HepG2 (cell line): Measurements from ENCODE around the gene TTLL8. TPM values are rescaled to one million over a fixed set of nuclear protein-coding genes. Genes with fewer than 3 reads are reported as not detected.

Source experiments
- ATAC-seq: fragments of 200-7000 bp; cut with Tn5 transposase; 3 replicates; pipeline ENCODE4 v1.9.1; 2020; ENCODE audit warnings: mild to moderate bottlenecking, moderate library complexity
- BruUV-seq: library from RNA; stranded (reverse); fragments of 400-500 nt; replicated peaks from 2 replicates; lab custom pipeline; 2021; lab: Mats Ljungman, UMichigan
- CTCF ChIA-PET: fragments of 300-600 bp; formaldehyde crosslinking; extraction: SDS; loops from one replicate; lab custom pipeline; 2021; ENCODE audit warnings: low total read pairs, inconsistent platforms, low intra/inter-chr PET ratio; lab: Yijun Ruan, JAX
- POLR2A ChIA-PET: fragments of 350-600 bp; sonication (Branson Sonifier 250); formaldehyde crosslinking; loops from one replicate; lab custom pipeline; 2020; ENCODE audit warnings: antibody characterized with exemption, inconsistent platforms; lab: Yijun Ruan, JAX
- DNase-seq: peaks from one replicate; pipeline ENCODE4 v3.0.0-alpha.2; 2015; ENCODE audit warnings: low spot score
- FAIRE-seq: peaks from 3 replicates; lab custom pipeline; 2011; peaks lifted over from hg19 to GRCh38; lab: Jason Lieb, UNC
- H2AFZ ChIP-seq: one replicate; pipeline ENCODE4 v1.6.1; 2011; ENCODE audit warnings: low read length, inconsistent platforms
- H3K27ac ChIP-seq: fragments of 300-600 bp; 3 replicates; pipeline ENCODE4 v1.8.0; 2011; ENCODE audit warnings: mixed run types, mild to moderate bottlenecking, mixed read lengths, low read length, inconsistent platforms; ENCODE audit not compliant: insufficient read depth; ENCODE audit errors: extremely low read length
- H3K27me3 ChIP-seq, 2 experiments: fragments of 200-600 bp in 1 of 2; 2 replicates in 1 of 2; 3 replicates in 1 of 2; pipeline versions ENCODE4 v1.6.0 to v1.8.0; 2011; ENCODE audit warnings: low read length in 2 of 2, mild to moderate bottlenecking in 2 of 2, moderate library complexity in 2 of 2, inconsistent platforms in 1 of 2; ENCODE audit not compliant: insufficient read depth in 2 of 2, control insufficient read depth in 1 of 2
- H3K36me3 ChIP-seq, 2 experiments: fragments of 200-600 bp in 1 of 2; replicated peaks in 1 of 2; 2 replicates in 1 of 2; 3 replicates in 1 of 2; pipeline versions ENCODE4 v1.5.1 to v1.8.0; 2011; ENCODE audit warnings: low read length in 2 of 2, inconsistent platforms in 1 of 2; ENCODE audit not compliant: insufficient read depth in 2 of 2, control insufficient read depth in 1 of 2
- H3K4me1 ChIP-seq: 2 replicates; pipeline ENCODE4 v1.5.1; 2012; ENCODE audit warnings: low read length, inconsistent platforms; ENCODE audit not compliant: insufficient read depth
- H3K4me2 ChIP-seq: 2 replicates; pipeline ENCODE4 v1.6.0; 2011; ENCODE audit warnings: low read depth, low read length, inconsistent platforms
- H3K4me3 ChIP-seq, 3 experiments: fragments of 200-600 bp in 1 of 3; sonication (generic), shearing (Covaris generic) in 1 of 3; replicated peaks in 1 of 3; 2 replicates each; pipeline ENCODE4 v1.5.1; 2011 to 2016; ENCODE audit warnings: low read length in 3 of 3, inconsistent platforms in 2 of 3, low read depth in 2 of 3, mild to moderate bottlenecking in 2 of 3, control low read depth in 1 of 3, mixed read lengths in 1 of 3; ENCODE audit not compliant: insufficient read depth in 1 of 3
- H3K79me2 ChIP-seq: one replicate; pipeline ENCODE4 v1.6.1; 2011; ENCODE audit warnings: low read length, inconsistent platforms; ENCODE audit not compliant: insufficient read depth
- H3K9ac ChIP-seq: 2 replicates; pipeline ENCODE4 v1.6.0; 2011; ENCODE audit warnings: mild to moderate bottlenecking, low read depth, low read length, inconsistent platforms; ENCODE audit not compliant: insufficient read depth
- H3K9me3 ChIP-seq: 2 replicates; pipeline ENCODE4 v1.5.1; 2012; ENCODE audit warnings: mild to moderate bottlenecking, low read length
- H4K20me1 ChIP-seq: 2 replicates; pipeline ENCODE4 v1.6.0; 2011; ENCODE audit warnings: inconsistent platforms, mild to moderate bottlenecking, low read length, moderate library complexity; ENCODE audit not compliant: insufficient read depth
- KDM6A ChIP-seq: IDR thresholded peaks from 2 replicates; pipeline ENCODE4 v1.6.1; 2016; ENCODE audit warnings: low read depth
- MAFG ChIP-seq: sonication (generic); formaldehyde crosslinking; IDR thresholded peaks from 2 replicates; pipeline ENCODE4 v1.5.1; 2020; ENCODE audit warnings: mild to moderate bottlenecking, missing genetic modification reagents
- NCOA1 ChIP-seq: sonication (generic); formaldehyde crosslinking; IDR thresholded peaks from 2 replicates; pipeline ENCODE4 v1.9.0; 2021; ENCODE audit warnings: missing genetic modification reagents
- RFXAP ChIP-seq: sonication (generic); formaldehyde crosslinking; IDR thresholded peaks from 2 replicates; pipeline ENCODE4 v1.4.0; 2020; ENCODE audit warnings: missing genetic modification reagents, borderline replicate concordance
- SMARCE1 ChIP-seq: fragments of 450-650 bp; IDR thresholded peaks from 2 replicates; pipeline ENCODE4 v1.6.1; 2017; ENCODE audit warnings: borderline replicate concordance
- STAT5B ChIP-seq: sonication (generic); formaldehyde crosslinking; IDR thresholded peaks from 2 replicates; pipeline ENCODE4 v1.4.0; 2020; ENCODE audit warnings: missing genetic modification reagents
- TBX2 ChIP-seq: sonication (generic); formaldehyde crosslinking; IDR thresholded peaks from 2 replicates; pipeline ENCODE4 v1.5.0; 2020; ENCODE audit warnings: missing genetic modification reagents, mild to moderate bottlenecking, borderline replicate concordance
- TEAD3 ChIP-seq: optimal IDR thresholded peaks from 2 replicates; pipeline ENCODE3; 2016; ENCODE audit warnings: borderline replicate concordance
- THAP11 ChIP-seq: IDR thresholded peaks from 2 replicates; pipeline ENCODE4 v1.6.1; 2016; ENCODE audit warnings: missing biosample characterization, missing genetic modification reagents
- ZBTB1 ChIP-seq: sonication (generic); formaldehyde crosslinking; IDR thresholded peaks from 2 replicates; pipeline ENCODE4 v1.4.0; 2020; ENCODE audit warnings: missing genetic modification reagents, borderline replicate concordance
- ZNF501 ChIP-seq: sonication (generic); formaldehyde crosslinking; IDR thresholded peaks from 2 replicates; pipeline ENCODE4 v1.5.1; 2020; ENCODE audit warnings: mild to moderate bottlenecking, moderate library complexity, missing genetic modification reagents
- ZNF841 ChIP-seq: sonication (generic); formaldehyde crosslinking; IDR thresholded peaks from 2 replicates; pipeline ENCODE4 v1.8.1; 2023; ENCODE audit warnings: missing genetic modification reagents, borderline replicate concordance
- WGBS: methylation state at CpG from one replicate; pipeline ENCODE4 v1.1.6; 2017; ENCODE audit warnings: low lambda C conversion rate; 5-methylcytosine and 5-hydroxymethylcytosine counted together
- in situ Hi-C: cut with HindIII; loops from 2 replicates; pipeline ENCODE4 v1.10.0; 2017; ENCODE audit warnings: low pct_unique_long_range_greater_than_20kb; ENCODE audit not compliant: extremely low pct_ligation_motif_present
- intact Hi-C: fragments of 100-400 bp; cut with micrococcal nuclease; formaldehyde crosslinking; loops from one replicate; pipeline ENCODE4 v1.10.0; 2022; ENCODE audit not compliant: unreplicated experiment
- polyA plus RNA-seq, 8 experiments: library from polyadenylated mRNA; depleted of rRNA in 3 of 8; stranded (reverse) in 7 of 8; unstranded in 1 of 8; fragments of >200 nt; fragmentation: Illumina TruSeq in 4 of 8; extraction: Trizol in 4 of 8; gene quantifications; 2 replicates each; pipeline versions ENCODE4 v1.2.1 to v1.2.3, GENCODE V29; 2011 to 2016; ENCODE audit warnings: low read depth in 4 of 8, missing spikeins in 1 of 8, mixed read lengths in 1 of 8; ENCODE audit not compliant: insufficient read depth in 1 of 8
- total RNA-seq, 5 experiments: library from RNA; depleted of rRNA; stranded (reverse); fragments of >200 nt; fragmentation: Illumina TruSeq; extraction: Trizol; gene quantifications; 2 replicates each; pipeline ENCODE4 v1.2.3, GENCODE V29; 2016; ENCODE audit warnings: low read depth in 1 of 5
- TF ChIP-seq, protein P1 (sequence below): sonication (generic); formaldehyde crosslinking; IDR thresholded peaks from 2 replicates; pipeline ENCODE4 v1.8.1; 2023; ENCODE audit warnings: mild to moderate bottlenecking, inconsistent platforms, moderate library complexity, missing genetic modification reagents, borderline replicate concordance
- TF ChIP-seq, protein P2 (sequence below): sonication (generic); formaldehyde crosslinking; IDR thresholded peaks from 2 replicates; pipeline ENCODE4 v1.4.0; 2020; ENCODE audit warnings: missing genetic modification reagents

TTLL8 gene
- total and polyA plus RNA-seq, 2 of the 13 experiments (the other 11 are each of a cell fraction or from before 2014, with no cell fraction given): not detected

DNA sequence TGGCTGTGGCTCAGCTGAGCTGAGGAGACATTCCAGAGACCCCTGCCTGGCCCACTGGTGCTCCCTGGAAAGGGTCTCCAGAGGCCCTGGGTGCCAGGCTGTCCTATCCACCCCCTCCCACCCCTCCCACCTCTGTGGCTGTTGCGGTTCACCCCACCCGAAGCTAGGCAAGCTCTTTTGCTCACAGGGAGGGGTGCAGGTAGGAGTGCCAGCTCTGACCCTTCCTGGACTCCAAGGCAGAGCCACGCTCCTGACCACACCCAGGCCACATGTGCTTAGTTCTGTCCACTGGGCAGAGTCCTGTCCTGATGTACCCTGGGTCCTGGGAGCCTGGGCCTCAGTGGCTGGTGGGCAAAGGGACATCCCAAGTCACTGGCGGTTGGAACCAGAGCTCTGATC lies 62.0 kb downstream of the TTLL8 start:
- Histone ChIP-seq H3K4me1 (peaks cover 7% of the 10 kb centered on the region), H2AFZ (no peak overlapping the region), H3K4me2 (no peak overlapping the region), H3K36me3 (no peaks in the 10 kb centered on the region), H3K9me3 (0 out of 2 replicates have a peak, but pooled peaks cover 1% of the 10 kb centered on the region), H3K27me3 (peaks cover 3 to 14% of the 10 kb centered on the region in 2 experiments; a peak in 3 of 5 replicates), H4K20me1 (no peaks in the 10 kb centered on the region), H3K9ac (no peak overlapping the region), H3K4me3 (no peak overlapping the region), H3K79me2 (no peaks in the 10 kb centered on the region), H3K27ac (no peak overlapping the region)
- no peak for DNase-seq
- ChIA-PET POLR2A (no interaction called here), CTCF (no interaction called here)
- no peak for FAIRE-seq
- 0% methylated on average over 1 of the region's 4 CpGs for WGBS
- in situ Hi-C loops (no loop called here), intact Hi-C loops (no loop called here)
- TF ChIP-seq TBX2 (CRISPR knock-in tag): no peak
- TF ChIP-seq THAP11 (CRISPR knock-in tag): no peak
- TF ChIP-seq ZBTB1 (CRISPR knock-in tag): no peak
- no peak for ATAC-seq
- BruUV-seq: no TSS peak

DNA sequence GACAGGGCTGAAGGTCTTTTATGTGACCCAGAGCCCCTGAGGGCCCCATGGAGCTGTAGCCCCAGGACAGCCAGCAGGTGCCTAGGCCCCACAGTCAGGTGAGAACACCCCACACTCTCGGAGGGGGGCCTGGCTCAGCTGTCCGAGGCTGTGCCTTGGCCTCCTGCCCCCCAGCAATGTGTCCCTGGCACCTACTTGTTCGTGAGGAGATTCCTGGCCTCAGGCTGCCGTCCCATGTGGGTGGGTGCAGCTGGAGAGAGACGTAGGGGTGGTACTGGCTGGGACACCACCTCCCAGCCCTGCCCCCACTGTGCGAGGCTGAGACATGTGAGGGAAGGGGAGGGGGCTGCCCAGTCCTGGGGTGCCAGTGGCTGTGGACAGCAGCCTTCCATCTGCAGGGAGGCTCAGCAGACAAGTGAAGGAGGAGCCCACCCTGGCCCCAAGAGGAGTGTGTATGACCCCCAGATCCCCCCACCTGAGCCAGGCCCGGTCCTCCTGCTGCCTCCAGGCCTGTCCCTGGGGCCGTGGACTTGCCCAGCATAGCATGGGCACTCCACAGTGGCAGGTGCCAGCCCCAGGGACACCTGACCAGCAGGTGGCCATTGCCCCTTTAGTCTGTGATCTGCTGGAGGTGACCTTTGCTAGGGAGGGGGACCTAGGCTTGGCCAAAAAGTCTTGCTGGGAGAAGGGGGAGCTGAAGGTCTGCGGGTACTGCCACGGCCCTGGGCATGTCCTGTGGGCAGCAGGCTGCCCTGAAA lies 62.6 kb downstream of the TTLL8 start:
- Histone ChIP-seq H3K4me1 (peaks cover 7% of the 10 kb centered on the region), H3K27me3 (peaks cover 3 to 18% of the 10 kb centered on the region in 2 experiments; a peak in 3 of 5 replicates), H3K9me3 (peaks cover 6% of the 10 kb centered on the region; the same call in 1 of the 2 replicates), H3K4me3 (no peak overlapping the region), H3K9ac (no peak overlapping the region), H3K27ac (no peak overlapping the region), H3K4me2 (no peak overlapping the region), H3K36me3 (no peaks in the 10 kb centered on the region), H4K20me1 (no peaks in the 10 kb centered on the region), H2AFZ (no peak overlapping the region), H3K79me2 (no peaks in the 10 kb centered on the region)
- TF ChIP-seq ZNF841 (CRISPR knock-in tag) (no peak), MAFG (CRISPR knock-in tag) (no peak), RFXAP (no peak), NCOA1 (CRISPR knock-in tag) (no peak), STAT5B (CRISPR knock-in tag) (no peak), SMARCE1 (no peak), TEAD3 (CRISPR knock-in tag) (no peak), ZNF501 (CRISPR knock-in tag) (no peak), KDM6A (CRISPR knock-in tag) (no peak)
- TF ChIP-seq, protein P1, sequence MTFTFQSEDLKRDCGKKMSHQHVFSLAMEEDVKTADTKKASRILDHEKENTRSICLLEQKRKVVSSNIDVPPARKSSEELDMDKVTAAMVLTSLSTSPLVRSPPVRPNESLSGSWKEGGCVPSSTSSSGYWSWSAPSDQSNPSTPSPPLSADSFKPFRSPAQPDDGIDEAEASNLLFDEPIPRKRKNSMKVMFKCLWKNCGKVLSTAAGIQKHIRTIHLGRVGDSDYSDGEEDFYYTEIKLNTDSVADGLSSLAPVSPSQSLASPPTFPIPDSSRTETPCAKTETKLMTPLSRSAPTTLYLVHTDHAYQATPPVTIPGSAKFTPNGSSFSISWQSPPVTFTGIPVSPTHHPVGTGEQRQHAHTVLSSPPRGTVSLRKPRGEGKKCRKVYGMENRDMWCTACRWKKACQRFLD (CRISPR knock-in tag): no peak
- TF ChIP-seq, protein P2, sequence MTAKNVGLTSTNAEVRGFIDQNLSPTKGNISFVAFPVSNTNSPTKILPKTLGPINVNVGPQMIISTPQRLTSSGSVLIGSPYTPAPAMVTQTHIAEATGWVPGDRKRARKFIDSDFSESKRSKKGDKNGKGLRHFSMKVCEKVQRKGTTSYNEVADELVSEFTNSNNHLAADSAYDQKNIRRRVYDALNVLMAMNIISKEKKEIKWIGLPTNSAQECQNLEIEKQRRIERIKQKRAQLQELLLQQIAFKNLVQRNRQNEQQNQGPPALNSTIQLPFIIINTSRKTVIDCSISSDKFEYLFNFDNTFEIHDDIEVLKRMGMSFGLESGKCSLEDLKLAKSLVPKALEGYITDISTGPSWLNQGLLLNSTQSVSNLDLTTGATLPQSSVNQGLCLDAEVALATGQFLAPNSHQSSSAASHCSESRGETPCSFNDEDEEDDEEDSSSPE (CRISPR knock-in tag): no peak
- WGBS: no CpG with 5 or more reads among the region's 10 CpGs
- no peak for DNase-seq
- FAIRE-seq: no peak
- intact Hi-C loops (no loop called here), in situ Hi-C loops (no loop called here)
- no peak for ATAC-seq
- no TSS peak for BruUV-seq
- ChIA-PET POLR2A (no interaction called here), CTCF (no interaction called here)
